IMR-90 (cell line): ENCODE data around the gene CDYL2. TPM values are rescaled to one million over a fixed set of nuclear protein-coding genes. Genes with fewer than 3 reads are reported as not detected.

Experiments
- ATAC-seq: fragments of 200-7000 bp; cut with Tn5 transposase; 2 replicates; pipeline ENCODE4 v1.9.1; 2020; ENCODE audit warnings: low read depth, mild to moderate bottlenecking, moderate library complexity
- BruUV-seq: library from RNA; stranded (reverse); fragments of 400-500 nt; replicated peaks from 2 replicates; lab custom pipeline; 2021; lab: Mats Ljungman, UMichigan
- CTCF ChIA-PET: fragments of 300-600 bp; formaldehyde crosslinking; extraction: SDS; loops from one replicate; lab custom pipeline; 2021; ENCODE audit warnings: antibody characterized with exemption; lab: Yijun Ruan, JAX
- POLR2A ChIA-PET: fragments of 300-600 bp; sonication (Branson Sonifier 250); formaldehyde crosslinking; loops from one replicate; lab custom pipeline; 2022; ENCODE audit warnings: antibody characterized with exemption; ENCODE audit not compliant: unreplicated experiment; lab: Charles Lee
- DNase-seq: peaks from one replicate; pipeline ENCODE4 v3.0.0; 2013
- H2AFZ ChIP-seq: replicated peaks from 2 replicates; pipeline ENCODE3; 2013; ENCODE audit warnings: low read length, mild to moderate bottlenecking; ENCODE audit not compliant: poor library complexity
- H2AK5ac ChIP-seq: 2 replicates; pipeline ENCODE4 v1.6.1; 2013; ENCODE audit warnings: low read depth, low read length, inconsistent platforms
- H2AK9ac ChIP-seq: replicated peaks from 2 replicates; pipeline ENCODE3; 2013; ENCODE audit warnings: mild to moderate bottlenecking, low read depth, low read length, moderate library complexity; ENCODE audit not compliant: poor library complexity
- H2BK120ac ChIP-seq: 2 replicates; pipeline ENCODE4 v1.6.1; 2013; ENCODE audit warnings: low read depth, low read length, inconsistent platforms
- H2BK15ac ChIP-seq: 3 replicates; pipeline ENCODE4 v1.6.1; 2013; ENCODE audit warnings: low read depth, low read length, inconsistent platforms
- H2BK20ac ChIP-seq: 2 replicates; pipeline ENCODE4 v1.6.1; 2013; ENCODE audit warnings: low read depth, mild to moderate bottlenecking, inconsistent platforms, low read length, moderate library complexity
- H2BK5ac ChIP-seq: 2 replicates; pipeline ENCODE4 v1.6.1; 2013; ENCODE audit warnings: mild to moderate bottlenecking, low read depth, low read length, inconsistent platforms; ENCODE audit not compliant: poor library complexity, severe bottlenecking
- H3K14ac ChIP-seq: replicated peaks from 2 replicates; pipeline ENCODE4 v1.6.1; 2013; ENCODE audit warnings: low read depth, low read length, inconsistent platforms
- H3K18ac ChIP-seq: 2 replicates; pipeline ENCODE4 v1.6.1; 2013; ENCODE audit warnings: low read depth, low read length, control low read depth
- H3K23ac ChIP-seq: 2 replicates; pipeline ENCODE4 v1.6.1; 2013; ENCODE audit warnings: low read depth, low read length, inconsistent platforms
- H3K27ac ChIP-seq: 2 replicates; pipeline ENCODE4 v1.5.1; 2013; ENCODE audit warnings: mild to moderate bottlenecking, control low read depth, low read length; ENCODE audit not compliant: insufficient read depth
- H3K27me3 ChIP-seq: 2 replicates; pipeline ENCODE4 v1.6.1; 2013; ENCODE audit warnings: low read length; ENCODE audit not compliant: control insufficient read depth, insufficient read depth
- H3K36me3 ChIP-seq: 2 replicates; pipeline ENCODE4 v1.6.1; 2013; ENCODE audit warnings: low read length, mixed read lengths; ENCODE audit not compliant: control insufficient read depth, insufficient read depth
- H3K4ac ChIP-seq: 2 replicates; pipeline ENCODE4 v1.6.1; 2013; ENCODE audit warnings: low read depth, low read length, inconsistent platforms
- H3K4me1 ChIP-seq: 2 replicates; pipeline ENCODE4 v1.6.1; 2013; ENCODE audit warnings: low read length, mixed read lengths; ENCODE audit not compliant: control insufficient read depth, insufficient read depth
- H3K4me2 ChIP-seq: 2 replicates; pipeline ENCODE4 v1.6.1; 2013; ENCODE audit warnings: low read depth, mild to moderate bottlenecking, control low read depth, low read length, moderate library complexity
- H3K4me3 ChIP-seq: 2 replicates; pipeline ENCODE4 v1.5.1; 2013; ENCODE audit warnings: low read depth, mild to moderate bottlenecking, control low read depth, low read length, moderate library complexity; ENCODE audit not compliant: insufficient read depth
- H3K56ac ChIP-seq: 2 replicates; pipeline ENCODE4 v1.6.1; 2013; ENCODE audit warnings: low read length, inconsistent platforms; ENCODE audit not compliant: insufficient read depth; ENCODE audit errors: extremely low read depth
- H3K79me1 ChIP-seq, 2 experiments: 2 replicates each; pipeline ENCODE4 v1.6.1; 2013; ENCODE audit warnings: low read length in 2 of 2, inconsistent platforms in 1 of 2, low read depth in 1 of 2
- H3K9ac ChIP-seq: 2 replicates; pipeline ENCODE4 v1.6.1; 2013; ENCODE audit warnings: low read depth, low read length, control low read depth
- H3K9me1 ChIP-seq: 2 replicates; pipeline ENCODE4 v1.6.1; 2013; ENCODE audit warnings: low read length, inconsistent platforms; ENCODE audit not compliant: insufficient read depth
- H3K9me3 ChIP-seq: 2 replicates; pipeline ENCODE4 v1.6.1; 2013; ENCODE audit warnings: low read length; ENCODE audit not compliant: control insufficient read depth, insufficient read depth
- H4K20me1 ChIP-seq: 2 replicates; pipeline ENCODE4 v1.6.1; 2013; ENCODE audit warnings: low read length, inconsistent platforms; ENCODE audit not compliant: insufficient read depth
- H4K5ac ChIP-seq: 2 replicates; pipeline ENCODE4 v1.6.1; 2013; ENCODE audit warnings: mild to moderate bottlenecking, low read depth, low read length, control low read depth
- H4K8ac ChIP-seq, 2 experiments: 2 replicates each; pipeline ENCODE4 v1.6.1; 2013; ENCODE audit warnings: low read depth in 2 of 2, low read length in 2 of 2, control low read depth in 1 of 2, inconsistent platforms in 1 of 2
- H4K91ac ChIP-seq: 2 replicates; pipeline ENCODE4 v1.6.1; 2013; ENCODE audit warnings: low read depth, low read length, inconsistent platforms; ENCODE audit not compliant: insufficient read depth
- BHLHE40 ChIP-seq: fragments of 150-350 bp; IDR thresholded peaks from 2 replicates; pipeline ENCODE4 v1.6.1; 2016; ENCODE audit warnings: mild to moderate bottlenecking, low read depth, low read length
- CEBPB ChIP-seq: IDR thresholded peaks from 2 replicates; pipeline ENCODE4 v1.6.1; 2012; ENCODE audit warnings: low read depth, low read length, improper control_type of control experiment
- CHD1 ChIP-seq: IDR thresholded peaks from 2 replicates; pipeline ENCODE4 v1.6.1; 2012; ENCODE audit warnings: low read depth, low read length, improper control_type of control experiment
- CTCF ChIP-seq: conservative IDR thresholded peaks from 2 replicates; pipeline ENCODE4 v1.5.1; 2012; ENCODE audit warnings: mild to moderate bottlenecking, low read depth, low read length, improper control_type of control experiment
- FOS ChIP-seq: fragments of 150-350 bp; IDR thresholded peaks from 2 replicates; pipeline ENCODE4 v1.6.1; 2016; ENCODE audit warnings: low read depth, low read length
- MAFK ChIP-seq: IDR thresholded peaks from 2 replicates; pipeline ENCODE4 v1.6.1; 2012; ENCODE audit warnings: low read depth, low read length, improper control_type of control experiment
- MAZ ChIP-seq: IDR thresholded peaks from 2 replicates; pipeline ENCODE4 v1.6.1; 2012; ENCODE audit warnings: low read depth, mild to moderate bottlenecking, low read length, improper control_type of control experiment, moderate library complexity, borderline replicate concordance
- MXI1 ChIP-seq: IDR thresholded peaks from 2 replicates; pipeline ENCODE4 v1.6.1; 2012; ENCODE audit warnings: low read depth, mild to moderate bottlenecking, low read length, moderate library complexity, borderline replicate concordance
- NFE2L2 ChIP-seq: fragments of 150-350 bp; IDR thresholded peaks from 2 replicates; pipeline ENCODE4 v1.6.1; 2016; ENCODE audit warnings: low read depth, mild to moderate bottlenecking, low read length
- POLR2A ChIP-seq: IDR thresholded peaks from 2 replicates; pipeline ENCODE4 v1.6.1; 2012; ENCODE audit warnings: mild to moderate bottlenecking, low read depth, low read length
- RAD21 ChIP-seq: IDR thresholded peaks from 2 replicates; pipeline ENCODE4 v1.6.1; 2012; ENCODE audit warnings: low read length, improper control_type of control experiment
- RCOR1 ChIP-seq: IDR thresholded peaks from 2 replicates; pipeline ENCODE4 v1.6.1; 2012; ENCODE audit warnings: mild to moderate bottlenecking, low read length, improper control_type of control experiment; ENCODE audit not compliant: insufficient replicate concordance
- RFX5 ChIP-seq: IDR thresholded peaks from 2 replicates; pipeline ENCODE4 v1.8.0; 2012; ENCODE audit warnings: low read depth, mild to moderate bottlenecking, low read length, moderate library complexity
- SMC3 ChIP-seq: fragments of 150-350 bp; IDR thresholded peaks from 2 replicates; pipeline ENCODE4 v1.6.1; 2016; ENCODE audit warnings: low read depth, mild to moderate bottlenecking, antibody characterized with exemption, low read length, moderate library complexity
- WGBS, 2 experiments: methylation state at CpG; one replicate each; pipeline versions ENCODE4 v1.1.5 to v1.1.7; 2013; ENCODE audit warnings: missing lambda C conversion rate in 2 of 2; ENCODE audit not compliant: insufficient read length in 1 of 2; ENCODE audit errors: extremely low coverage in 2 of 2; 5-methylcytosine and 5-hydroxymethylcytosine counted together
- dilution Hi-C: fragments of 300-500 bp; cut with HindIII; formaldehyde crosslinking; loops from one replicate; pipeline ENCODE4 v1.14.3; 2018; ENCODE audit warnings: low sequenced_read_pairs; ENCODE audit not compliant: unreplicated experiment
- in situ Hi-C: fragments of 300-500 bp; cut with MboI; formaldehyde crosslinking; loops from 3 replicates; pipeline ENCODE4 v1.14.3; 2019; ENCODE audit warnings: low sequenced_read_pairs, inconsistent platforms, mixed read lengths
- intact Hi-C: fragments of 100-400 bp; cut with micrococcal nuclease; formaldehyde crosslinking; loops from 2 replicates; pipeline ENCODE4 v1.10.0; 2022
- polyA plus RNA-seq, 3 experiments: library from polyadenylated mRNA; depleted of rRNA; stranded (reverse); fragments of >200 nt; gene quantifications; 2 replicates each; pipeline ENCODE4 v1.2.3, GENCODE V29; 2012; ENCODE audit warnings: low replicate concordance in 1 of 3
- total RNA-seq: library from RNA; depleted of rRNA; stranded (reverse); fragments of >200 nt; gene quantifications from 2 replicates; pipeline ENCODE4 v1.2.3, GENCODE V29; 2012
- TF ChIP-seq, protein P1 (sequence below): fragments of 150-350 bp; IDR thresholded peaks from 2 replicates; pipeline ENCODE4 v1.6.1; 2016; ENCODE audit warnings: low read depth, mild to moderate bottlenecking, low read length, moderate library complexity, borderline replicate concordance
- TF ChIP-seq, protein P2 (sequence below): fragments of 150-350 bp; IDR thresholded peaks from 2 replicates; pipeline ENCODE4 v1.6.1; 2017; ENCODE audit warnings: mild to moderate bottlenecking, antibody characterized with exemption, low read length, low read depth

Gene CDYL2
- total and polyA plus RNA-seq, 2 of the 4 experiments (the other 2 are of a cell fraction): 1.2 to 3.9 TPM

DNA sequence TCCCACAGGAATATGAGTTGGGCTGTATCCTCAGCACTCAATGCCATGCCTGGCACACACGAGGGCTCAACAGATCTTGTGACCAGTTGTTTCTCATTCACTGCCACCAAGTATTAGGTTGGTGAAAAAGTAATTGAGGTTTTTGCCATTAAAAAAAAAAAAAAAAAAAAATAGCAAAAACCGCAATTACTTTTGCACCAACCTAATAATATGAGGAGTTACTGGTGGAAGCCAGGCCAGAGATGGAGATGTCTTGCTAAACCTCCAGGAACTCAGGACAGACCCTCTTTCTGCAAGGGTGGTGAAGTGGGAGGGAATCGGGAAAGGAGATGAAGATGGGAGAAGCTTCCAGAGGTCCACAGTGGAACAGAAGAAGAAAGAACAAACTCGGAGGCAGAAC lies 139.0 kb downstream of the CDYL2 start:
- Histone ChIP-seq H3K36me3 (no peaks in the 10 kb centered on the region), H2BK20ac (no peak overlapping the region), H3K18ac (no peak overlapping the region), H2AK5ac (no peak overlapping the region; the same call in 1 of the 2 replicates), H3K27ac (no peak overlapping the region), H3K79me1 (no peaks in the 10 kb centered on the region; a peak in 1 of 4 replicates), H4K8ac (no peak overlapping the region), H2BK120ac (no peak overlapping the region), H3K14ac (no peak overlapping the region), H4K91ac (no peak overlapping the region), H3K23ac (no peak overlapping the region), H3K4me3 (no peak overlapping the region), H3K9ac (no peak overlapping the region), H3K56ac (no peak overlapping the region), H4K20me1 (no peaks in the 10 kb centered on the region; the same call in 1 of the 2 replicates), H3K9me1 (peaks cover 3% of the 10 kb centered on the region), H3K9me3 (peaks cover 5% of the 10 kb centered on the region; the same call in 1 of the 2 replicates), H3K4me1 (no peaks in the 10 kb centered on the region), H2AFZ (no peak overlapping the region), H2BK5ac (no peak overlapping the region), H4K5ac (no peak overlapping the region), H3K27me3 (no peaks in the 10 kb centered on the region), H2BK15ac (no peak overlapping the region; the same call in 2 of the 3 replicates), H3K4ac (no peak overlapping the region), H3K4me2 (no peak overlapping the region), H2AK9ac (no peak overlapping the region)
- in situ Hi-C loops (no loop called here), intact Hi-C loops (no loop called here), dilution Hi-C loops (no loop called here)
- ChIA-PET CTCF (no interaction called here), POLR2A (no interaction called here)
- TF ChIP-seq, protein P1, sequence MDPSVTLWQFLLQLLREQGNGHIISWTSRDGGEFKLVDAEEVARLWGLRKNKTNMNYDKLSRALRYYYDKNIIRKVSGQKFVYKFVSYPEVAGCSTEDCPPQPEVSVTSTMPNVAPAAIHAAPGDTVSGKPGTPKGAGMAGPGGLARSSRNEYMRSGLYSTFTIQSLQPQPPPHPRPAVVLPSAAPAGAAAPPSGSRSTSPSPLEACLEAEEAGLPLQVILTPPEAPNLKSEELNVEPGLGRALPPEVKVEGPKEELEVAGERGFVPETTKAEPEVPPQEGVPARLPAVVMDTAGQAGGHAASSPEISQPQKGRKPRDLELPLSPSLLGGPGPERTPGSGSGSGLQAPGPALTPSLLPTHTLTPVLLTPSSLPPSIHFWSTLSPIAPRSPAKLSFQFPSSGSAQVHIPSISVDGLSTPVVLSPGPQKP: no peak
- TF ChIP-seq CHD1: no peak
- no peak for TF ChIP-seq RAD21
- TF ChIP-seq FOS: no peak
- TF ChIP-seq POLR2A: no peak
- no peak for TF ChIP-seq MAFK
- no peak for TF ChIP-seq SMC3
- TF ChIP-seq CEBPB: no peak
- TF ChIP-seq BHLHE40: no peak
- no peak for TF ChIP-seq MXI1
- TF ChIP-seq MAZ: no peak
- no peak for TF ChIP-seq RFX5
- no peak for TF ChIP-seq NFE2L2
- TF ChIP-seq, protein P2, sequence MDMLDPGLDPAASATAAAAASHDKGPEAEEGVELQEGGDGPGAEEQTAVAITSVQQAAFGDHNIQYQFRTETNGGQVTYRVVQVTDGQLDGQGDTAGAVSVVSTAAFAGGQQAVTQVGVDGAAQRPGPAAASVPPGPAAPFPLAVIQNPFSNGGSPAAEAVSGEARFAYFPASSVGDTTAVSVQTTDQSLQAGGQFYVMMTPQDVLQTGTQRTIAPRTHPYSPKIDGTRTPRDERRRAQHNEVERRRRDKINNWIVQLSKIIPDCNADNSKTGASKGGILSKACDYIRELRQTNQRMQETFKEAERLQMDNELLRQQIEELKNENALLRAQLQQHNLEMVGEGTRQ: no peak
- no peak for TF ChIP-seq CTCF
- TF ChIP-seq RCOR1: no peak
- WGBS, 2 experiments: no CpG with 5 or more reads among the region's 4 CpGs
- no peak for ATAC-seq
- BruUV-seq: no TSS peak
- no peak for DNase-seq
